ENCODE data around the gene PTPRN2. TPM values are rescaled to one million over a fixed set of nuclear protein-coding genes. Genes with fewer than 3 reads are reported as not detected.
A peak's percentile ranks its signal among the peaks of the same experiment; 100 is the strongest.

The PTPRN2 gene
- total RNA-seq, 1 experiment from 2014 or later: 1.1 TPM

- TF ChIP-seq SIN3A (IDR thresholded peaks at IDR 0.05; ENCODE audit: borderline replicate concordance, insufficient read depth, low read depth, low read length): no peak
- no peak for TF ChIP-seq POLR2AphosphoS5 (IDR thresholded peaks at IDR 0.05; ENCODE audit: low read depth, low read length)
- TF ChIP-seq TCF7L2 (IDR thresholded peaks at IDR 0.05; ENCODE audit: low read depth, low read length): no peak
- TF ChIP-seq CTCF (IDR thresholded peaks at IDR 0.05): no peak
- TF ChIP-seq REST (IDR thresholded peaks at IDR 0.05; ENCODE audit: insufficient read depth in 1 of 2, low read depth in 2 of 2, low read length in 1 of 2): no peak
- Histone ChIP-seq H3K36me3 (ENCODE audit: control insufficient read depth, insufficient read depth, low read length) (no peaks in the 10 kb centered on the region), H3K9me3 (ENCODE audit: control insufficient read depth, insufficient read depth, low read depth, low read length) (no peaks in the 10 kb centered on the region), H3K27ac (ENCODE audit: low read length) (no peak overlapping the region), H3K4me1 (ENCODE audit: control insufficient read depth, insufficient read depth, low read length) (no peaks in the 10 kb centered on the region), H3K4me3 (ENCODE audit: low read depth in 2 of 2, low read length in 2 of 2) (no peak overlapping the region), H3K27me3 (ENCODE audit: control insufficient read depth, insufficient read depth, low read length) (no peaks in the 10 kb centered on the region)
- BruUV-seq (replicated peaks): no TSS peak
- no peak for ATAC-seq
- DNase-seq (ENCODE audit: low read depth, low spot score): no peak
- ChIA-PET POLR2A (interaction anchor here (0.6 kb wide), 1 partner anchor 190 kb away, joined by 3 read pairs; no protein-coding TSS in a partner anchor), CTCF (no interaction called here)
- intact Hi-C loops (cut with micrococcal nuclease; ENCODE audit: unreplicated experiment) (no loop called here), in situ Hi-C loops (cut with HindIII; ENCODE audit: low pct_unique_long_range_greater_than_20kb, low sequenced_read_pairs) (no loop called here)
Observed at GRCh38 chr7:157992511-157993160, 595.0 kb downstream of the PTPRN2 start.

- no peaks in the 10 kb centered on the region for H3K4me1 ChIP-seq (ENCODE audit: control insufficient read depth, insufficient read depth, low read length)
- no peak overlapping the region for H3K4me3 ChIP-seq (ENCODE audit: low read depth in 2 of 2, low read length in 2 of 2)
- BruUV-seq (replicated peaks): no TSS peak
- CTCF ChIA-PET: no interaction called here
- no peak overlapping the region for H3K27ac ChIP-seq (ENCODE audit: low read length)
- no peaks in the 10 kb centered on the region for H3K9me3 ChIP-seq (ENCODE audit: control insufficient read depth, insufficient read depth, low read depth, low read length)
- no peaks in the 10 kb centered on the region for H3K36me3 ChIP-seq (ENCODE audit: control insufficient read depth, insufficient read depth, low read length)
- intact Hi-C loops (cut with micrococcal nuclease; ENCODE audit: unreplicated experiment): no loop called here
- POLR2A ChIA-PET: no interaction called here
- in situ Hi-C loops (cut with HindIII; ENCODE audit: low pct_unique_long_range_greater_than_20kb, low sequenced_read_pairs): no loop called here
- peaks cover 2% of the 10 kb centered on the region; the same call in 1 of the 2 replicates for H3K27me3 ChIP-seq (ENCODE audit: control insufficient read depth, insufficient read depth, low read length)
- TF ChIP-seq CTCF (IDR thresholded peaks at IDR 0.05) (no peak), POLR2AphosphoS5 (IDR thresholded peaks at IDR 0.05; ENCODE audit: low read depth, low read length) (no peak), SIN3A (IDR thresholded peaks at IDR 0.05; ENCODE audit: borderline replicate concordance, insufficient read depth, low read depth, low read length) (no peak), TCF7L2 (IDR thresholded peaks at IDR 0.05; ENCODE audit: low read depth, low read length) (no peak), REST (IDR thresholded peaks at IDR 0.05; ENCODE audit: insufficient read depth in 1 of 2, low read depth in 2 of 2, low read length in 1 of 2) (no peak)
- ATAC-seq: 0 out of 2 replicates have a peak, but pooled peaks have one; percentile 29
- DNase-seq (ENCODE audit: low read depth, low spot score): no peak
Observed at GRCh38 chr7:157991761-157992160, 595.9 kb downstream of the PTPRN2 start.
